Kasumi-1 (cell line): ENCODE measurements around the gene RABGAP1L.
"Not testable (repeated sequence)": the region's sequence is repeated elsewhere in the genome, so short reads cannot be mapped to it uniquely, and the experiment has no call there.

ENCODE experiments used
- DNase-seq, 2 experiments: peaks; one replicate each; lab custom pipeline; 2025; lab: John Stamatoyannopoulos, UW

Gene RABGAP1L

GRCh38 chr1:174568551-174568950, 409.2 kb downstream of the RABGAP1L start:
- no peak for DNase-seq

GRCh38 chr1:174569240-174569639, 409.9 kb downstream of the RABGAP1L start:
- DNase-seq = no peak

GRCh38 chr1:174572771-174573170, 413.5 kb downstream of the RABGAP1L start:
- DNase-seq = no peak

- DNase-seq = not testable (repeated sequence)
Measured at GRCh38 chr1:174576120-174576519, 416.8 kb downstream of the RABGAP1L start.

- no peak for DNase-seq
Measured at GRCh38 chr1:174577681-174578080, 418.4 kb downstream of the RABGAP1L start.

GRCh38 chr1:174580801-174581200, 421.5 kb downstream of the RABGAP1L start:
- no peak for DNase-seq

GRCh38 chr1:174583316-174583715, 424.0 kb downstream of the RABGAP1L start:
- DNase-seq = no peak

- no peak for DNase-seq
Measured at GRCh38 chr1:174584071-174584470, 424.8 kb downstream of the RABGAP1L start.

GRCh38 chr1:174588618-174589017, 429.3 kb downstream of the RABGAP1L start:
- not testable (repeated sequence) for DNase-seq

GRCh38 chr1:174605198-174605597, 445.9 kb downstream of the RABGAP1L start:
- no peak for DNase-seq

- DNase-seq = no peak
Measured at GRCh38 chr1:174606471-174606870, 447.2 kb downstream of the RABGAP1L start.

- not testable (repeated sequence) for DNase-seq
Measured at GRCh38 chr1:174617905-174618304, 458.6 kb downstream of the RABGAP1L start.

- no peak for DNase-seq
Measured at GRCh38 chr1:174623324-174624035, 464.2 kb downstream of the RABGAP1L start.

- DNase-seq = no peak
Measured at GRCh38 chr1:174626031-174627025, 467.0 kb downstream of the RABGAP1L start.

- DNase-seq = no peak
Measured at GRCh38 chr1:174637487-174637886, 478.2 kb downstream of the RABGAP1L start.

- no peak for DNase-seq
Measured at GRCh38 chr1:174639461-174639860, 480.1 kb downstream of the RABGAP1L start.

- no peak for DNase-seq
Measured at GRCh38 chr1:174640783-174641182, 481.5 kb downstream of the RABGAP1L start.

- no peak for DNase-seq
Measured at GRCh38 chr1:174642393-174642792, 483.1 kb downstream of the RABGAP1L start.

GRCh38 chr1:174643206-174643605, 483.9 kb downstream of the RABGAP1L start:
- no peak for DNase-seq

- DNase-seq = not testable (repeated sequence)
Measured at GRCh38 chr1:174649572-174649971, 490.3 kb downstream of the RABGAP1L start.

- DNase-seq = no peak
Measured at GRCh38 chr1:174652569-174653280, 493.4 kb downstream of the RABGAP1L start.

GRCh38 chr1:174654560-174654959, 495.2 kb downstream of the RABGAP1L start:
- no peak for DNase-seq
